Activated B cell treated with CpG ODN at 0.5 μM for 24 hours (primary cell): Measurements from ENCODE around the gene CAMTA1. TPM values are rescaled to one million over a fixed set of nuclear protein-coding genes. Genes with fewer than 3 reads are reported as not detected.

Source experiments
- ATAC-seq: fragments of 200-7000 bp; cut with Tn5 transposase; one replicate; pipeline ENCODE4 v1.10.0; 2021; ENCODE audit warnings: low read depth, mild to moderate bottlenecking, moderate library complexity
- CTCF ChIA-PET: fragments of 350-600 bp; sonication (Branson Sonifier 250); formaldehyde crosslinking; loops from one replicate; lab custom pipeline; 2021; ENCODE audit warnings: antibody characterized with exemption; lab: Charles Lee
- POLR2A ChIA-PET: fragments of 350-600 bp; sonication (Branson Sonifier 250); formaldehyde crosslinking; loops from one replicate; lab custom pipeline; 2021; ENCODE audit warnings: antibody characterized with exemption; lab: Charles Lee
- DNase-seq: peaks from one replicate; pipeline ENCODE4 v3.0.0; 2022
- H3K27ac Mint-ChIP-seq: one replicate; pipeline ENCODE4 v1.8.0; 2020; ENCODE audit warnings: mixed read lengths
- H3K27me3 Mint-ChIP-seq: one replicate; pipeline ENCODE4 v1.8.0; 2021; ENCODE audit warnings: mixed read lengths
- H3K36me3 Mint-ChIP-seq: one replicate; pipeline ENCODE4 v1.8.0; 2021; ENCODE audit warnings: low read depth, mixed read lengths
- H3K4me1 Mint-ChIP-seq: one replicate; pipeline ENCODE4 v1.8.0; 2021; ENCODE audit warnings: mixed read lengths
- H3K4me3 Mint-ChIP-seq: one replicate; pipeline ENCODE4 v1.8.0; 2020; ENCODE audit warnings: mild to moderate bottlenecking, mixed read lengths
- H3K9me3 Mint-ChIP-seq: one replicate; pipeline ENCODE4 v1.8.0; 2020; ENCODE audit warnings: mixed read lengths
- CTCF ChIP-seq: fragments of 200-600 bp; IDR thresholded peaks from one replicate; pipeline ENCODE4 v1.8.0; 2022; ENCODE audit warnings: antibody characterized with exemption, mild to moderate bottlenecking
- intact Hi-C: fragments of 100-400 bp; cut with micrococcal nuclease; formaldehyde crosslinking; loops from one replicate; pipeline ENCODE4 v1.15.1; 2024
- total RNA-seq: library from RNA; stranded (reverse); gene quantifications from 2 replicates; pipeline ENCODE4 v1.2.3, GENCODE V29; 2022

The CAMTA1 gene
- total RNA-seq, 1 donor from 2014 or later: 49.8 TPM

GRCh38 chr1:7573481-7573880, 788.2 kb downstream of the CAMTA1 start:
- ATAC-seq: no peak
- Mint-ChIP-seq H3K9me3 (no peaks in the 10 kb centered on the region), H3K4me1 (no peaks in the 10 kb centered on the region), H3K27ac (no peak overlapping the region), H3K4me3 (no peak overlapping the region), H3K36me3 (no peaks in the 10 kb centered on the region), H3K27me3 (no peaks in the 10 kb centered on the region)
- intact Hi-C loops: no loop called here
- no peak for TF ChIP-seq CTCF
- CTCF ChIA-PET: no interaction called here
- DNase-seq: no peak
- POLR2A ChIA-PET: no interaction called here

GRCh38 chr1:7574121-7575040, 789.1 kb downstream of the CAMTA1 start:
- no peaks in the 10 kb centered on the region for H3K9me3 Mint-ChIP-seq
- ChIA-PET POLR2A (no interaction called here), CTCF (no interaction called here)
- DNase-seq: no peak
- no peak for ATAC-seq
- intact Hi-C loops: no loop called here
- no peaks in the 10 kb centered on the region for H3K36me3 Mint-ChIP-seq
- no peaks in the 10 kb centered on the region for H3K27me3 Mint-ChIP-seq
- no peaks in the 10 kb centered on the region for H3K4me1 Mint-ChIP-seq
- no peak overlapping the region for H3K4me3 Mint-ChIP-seq
- H3K27ac Mint-ChIP-seq: no peak overlapping the region
- no peak for TF ChIP-seq CTCF

DNA sequence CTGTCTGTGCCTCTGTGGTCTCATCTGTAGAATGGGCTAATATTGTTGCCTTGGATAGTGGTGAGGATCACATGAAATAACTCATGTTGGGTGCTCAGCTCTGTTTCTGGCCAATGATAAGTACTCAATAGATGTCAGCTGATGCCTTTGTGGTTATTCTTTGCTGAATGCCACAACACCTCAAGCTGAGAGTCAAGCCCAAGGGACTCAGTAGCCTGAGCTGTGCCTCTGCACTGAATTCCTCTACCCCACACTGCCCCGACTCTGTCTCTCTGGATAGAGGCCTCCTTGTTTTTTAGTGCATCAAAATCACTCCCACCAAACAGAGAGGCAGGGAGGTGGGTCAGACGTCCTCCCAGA, 789.8 kb downstream of the CAMTA1 start:
- POLR2A ChIA-PET: no interaction called here
- no peak overlapping the region for H3K4me3 Mint-ChIP-seq

GRCh38 chr1:7576946-7577657, 791.8 kb downstream of the CAMTA1 start:
- ATAC-seq: no peak
- H3K36me3 Mint-ChIP-seq: no peaks in the 10 kb centered on the region
- no peaks in the 10 kb centered on the region for H3K27me3 Mint-ChIP-seq
- no peak for DNase-seq
- ChIA-PET CTCF (no interaction called here), POLR2A (no interaction called here)
- intact Hi-C loops: no loop called here
- H3K4me3 Mint-ChIP-seq: no peak overlapping the region
- H3K27ac Mint-ChIP-seq: no peak overlapping the region
- H3K9me3 Mint-ChIP-seq: no peaks in the 10 kb centered on the region
- H3K4me1 Mint-ChIP-seq: no peaks in the 10 kb centered on the region
- no peak for TF ChIP-seq CTCF

More for the DNA sequence above, 789.8 kb downstream of the CAMTA1 start:
- intact Hi-C loops: no loop called here
- Mint-ChIP-seq H3K4me1 (no peaks in the 10 kb centered on the region), H3K9me3 (no peaks in the 10 kb centered on the region), H3K27ac (no peak overlapping the region), H3K36me3 (no peaks in the 10 kb centered on the region), H3K27me3 (no peaks in the 10 kb centered on the region)
- ATAC-seq: no peak
- no peak for TF ChIP-seq CTCF
- no peak for DNase-seq
- CTCF ChIA-PET: no interaction called here

- no peak for DNase-seq
- ATAC-seq: no peak
- Mint-ChIP-seq H3K27ac (no peak overlapping the region), H3K4me1 (no peaks in the 10 kb centered on the region), H3K4me3 (no peak overlapping the region), H3K27me3 (no peaks in the 10 kb centered on the region), H3K36me3 (no peaks in the 10 kb centered on the region), H3K9me3 (no peaks in the 10 kb centered on the region)
- intact Hi-C loops: no loop called here
- CTCF ChIA-PET: no interaction called here
- POLR2A ChIA-PET: no interaction called here
- TF ChIP-seq CTCF: no peak
These were observed 793.0 kb downstream of the CAMTA1 start for GRCh38 chr1:7578206-7578605.
